NCI-H1694 (cell line): ENCODE results near the gene EML4.
"Not testable (repeated sequence)": the region's sequence is repeated elsewhere in the genome, so short reads cannot be mapped to it uniquely, and the experiment has no call there.

Experiments
- DNase-seq: peaks from one replicate; lab custom pipeline; 2025; lab: John Stamatoyannopoulos, UW

EML4 gene

DNA sequence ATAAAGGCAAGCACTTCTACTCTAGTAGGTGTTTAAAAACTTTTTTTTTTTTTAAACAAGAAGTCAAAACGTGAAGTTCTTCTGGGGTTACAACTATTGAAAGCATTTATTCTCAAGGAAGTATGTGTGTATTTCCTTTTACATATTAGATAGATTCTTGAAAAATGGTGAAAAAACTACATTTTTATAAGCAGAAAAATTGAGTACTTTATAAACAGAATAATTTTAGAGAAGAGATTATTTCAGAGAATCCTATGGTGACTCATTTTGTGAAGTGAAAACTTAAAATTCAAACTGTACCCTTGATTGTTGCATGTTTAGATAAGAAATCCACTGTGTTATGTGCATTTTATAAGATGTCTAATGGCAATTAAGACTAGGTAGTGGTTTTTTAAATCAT lies 2.9 kb downstream of the EML4 start:
- no peak for DNase-seq

DNA sequence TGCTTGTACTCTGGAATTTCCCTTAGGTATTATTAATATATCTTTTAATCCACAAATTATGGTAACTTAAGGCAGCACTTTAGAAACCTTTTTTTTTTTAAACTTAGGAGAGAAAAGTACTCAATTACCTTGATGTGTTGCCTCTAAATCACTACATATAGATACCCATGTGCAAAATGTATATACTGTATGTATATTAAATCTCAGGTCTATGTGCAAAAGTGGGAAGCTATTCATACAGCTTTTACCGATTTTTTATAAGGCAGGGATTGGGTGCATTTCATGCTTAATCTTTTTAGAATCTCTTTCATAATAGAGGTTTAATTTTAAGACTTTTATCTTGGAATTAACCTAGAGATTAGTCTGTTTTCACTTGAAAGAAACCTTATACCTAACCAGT lies 3.4 kb downstream of the EML4 start:
- no peak for DNase-seq

DNA sequence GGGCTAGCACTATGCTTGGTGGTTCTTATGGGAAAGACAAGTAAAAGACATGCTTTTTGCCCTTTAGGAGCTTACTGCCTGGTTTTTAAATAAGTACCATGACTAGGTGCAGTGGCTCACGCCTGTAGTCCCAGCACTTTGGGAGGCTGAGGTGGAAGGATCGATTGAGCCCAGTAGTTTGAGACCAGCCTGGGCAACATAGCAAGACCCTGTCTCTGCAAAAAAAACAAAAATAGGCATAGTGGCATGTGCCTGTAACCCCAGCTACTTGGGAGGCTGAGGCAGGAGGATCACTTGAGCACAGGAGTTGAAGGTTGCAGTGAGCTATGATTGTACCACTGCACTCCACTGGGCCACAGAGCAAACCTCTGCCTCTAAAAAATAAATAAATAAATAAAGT lies 4.3 kb downstream of the EML4 start:
- not testable (repeated sequence) for DNase-seq

DNA sequence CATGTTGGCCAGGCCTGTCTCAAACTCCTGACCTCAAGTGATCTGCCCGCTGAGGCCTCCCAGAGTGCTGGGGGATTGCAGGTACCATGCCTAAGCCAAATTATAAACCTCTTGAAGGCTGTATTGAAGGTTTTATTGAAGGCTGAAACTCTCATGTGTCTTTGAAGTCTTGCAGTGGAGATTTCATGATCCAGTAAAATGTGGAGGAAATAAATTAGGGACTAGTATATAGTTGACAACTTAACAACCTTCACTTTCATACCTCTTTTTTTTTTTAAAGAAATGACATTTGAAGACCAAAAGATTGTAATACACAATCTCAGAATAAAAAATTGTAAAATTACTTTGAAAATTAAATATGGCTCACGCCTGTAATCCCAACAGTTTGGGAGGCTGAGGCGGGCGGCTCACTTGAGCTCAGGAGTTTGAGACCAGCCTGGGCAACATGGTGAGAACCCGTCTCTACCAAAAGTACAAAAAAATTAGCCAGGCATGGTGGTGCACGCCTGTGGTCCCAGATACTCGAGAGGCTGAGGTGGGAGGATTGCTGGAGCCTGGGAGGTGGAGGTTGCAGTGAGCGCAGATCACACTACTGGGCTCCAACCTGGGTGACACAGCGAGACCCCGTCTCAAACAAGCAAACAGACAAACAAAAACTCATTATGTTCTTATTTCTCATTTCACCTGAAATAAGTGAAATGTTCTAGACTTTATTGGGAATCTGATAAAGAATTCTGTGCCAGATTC lies 8.0 kb downstream of the EML4 start:
- DNase-seq = no peak

DNA sequence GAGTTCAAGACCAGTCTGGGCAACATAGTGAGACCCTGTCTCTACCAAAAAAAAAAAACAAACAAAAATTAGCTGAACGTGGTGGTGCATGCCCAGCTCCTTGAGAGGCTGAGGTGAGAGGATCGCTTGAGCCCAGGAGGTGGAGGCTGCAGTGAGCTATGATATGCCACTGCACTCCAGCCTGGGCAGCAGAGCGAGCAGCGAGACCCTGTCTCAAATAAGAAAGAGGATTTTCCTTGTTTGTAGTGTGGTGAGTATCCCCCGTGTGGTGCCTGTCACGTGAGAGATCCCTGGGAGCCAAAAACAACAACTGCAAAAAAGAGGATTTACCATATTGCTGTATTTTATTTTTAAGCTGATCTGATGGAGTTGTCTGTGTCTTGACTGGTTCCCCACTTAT lies 9.2 kb downstream of the EML4 start:
- DNase-seq = no peak

DNA sequence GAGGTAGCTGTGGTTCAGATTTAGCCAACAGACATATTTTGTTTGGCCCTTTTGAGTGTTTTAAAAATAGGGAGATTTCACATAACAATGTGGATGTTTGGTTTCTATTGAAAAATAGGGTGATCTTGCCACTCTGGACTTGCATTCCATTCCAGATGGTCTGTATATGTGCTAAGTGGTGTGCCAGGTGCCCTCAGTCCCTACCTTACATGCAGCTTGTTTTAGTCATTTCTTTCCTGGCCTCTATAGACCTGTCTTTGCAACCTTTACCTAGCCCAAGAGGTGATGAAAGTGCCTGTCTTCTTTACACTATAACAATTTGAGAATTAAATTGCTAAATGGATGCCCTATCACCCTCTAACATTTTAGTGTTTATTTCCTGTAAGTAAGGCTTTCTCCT lies 11.1 kb downstream of the EML4 start:
- DNase-seq = no peak

DNA sequence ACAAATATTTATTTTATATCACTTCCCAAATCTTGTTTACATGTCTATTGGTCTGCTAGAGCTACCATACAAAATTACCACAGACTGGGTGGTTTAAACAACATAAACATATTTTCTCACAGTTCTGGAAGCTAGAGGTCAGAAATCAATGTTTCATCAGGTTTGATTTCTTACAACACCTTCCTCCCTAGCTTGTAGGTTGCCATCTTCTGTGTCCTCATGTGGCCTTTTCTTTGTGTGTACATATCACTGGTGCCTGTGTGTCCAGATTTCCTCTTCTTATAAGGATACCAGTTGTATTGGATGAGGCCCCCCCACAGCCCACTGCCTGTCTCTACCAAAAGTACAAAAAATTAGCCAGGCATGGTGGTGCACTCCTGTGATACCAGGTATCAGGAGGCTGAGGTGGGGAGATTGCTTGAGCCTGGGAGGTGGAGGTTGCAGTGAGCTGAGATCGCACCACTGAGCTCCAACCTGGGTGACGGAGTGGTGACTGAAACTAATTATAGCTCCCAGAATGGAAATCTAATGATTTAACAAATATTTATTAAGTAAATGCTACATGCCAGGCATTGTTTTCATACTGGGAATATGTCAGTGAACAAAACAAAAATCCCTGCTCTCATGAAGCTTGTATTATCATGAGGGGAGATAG lies 13.6 kb downstream of the EML4 start:
- no peak for DNase-seq

DNA sequence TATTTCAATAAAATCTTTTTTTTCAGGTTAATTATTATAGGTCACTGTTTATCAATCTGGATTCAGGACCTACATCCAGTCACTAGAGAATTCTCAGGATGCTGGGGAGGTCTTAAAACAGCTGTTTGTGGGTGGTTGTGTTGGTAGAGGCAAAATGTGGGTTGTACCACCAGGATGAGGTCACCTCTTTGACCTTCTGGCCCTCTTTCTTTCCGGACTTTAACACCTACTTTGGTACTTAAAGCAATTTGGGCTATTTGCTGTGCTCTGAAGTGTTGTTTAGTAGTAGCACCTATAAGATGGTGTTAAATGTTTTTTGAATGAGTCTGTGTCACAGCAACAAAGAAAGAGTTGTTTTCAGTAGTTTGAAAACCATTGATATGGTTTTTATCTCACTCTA lies 14.6 kb downstream of the EML4 start:
- DNase-seq = no peak

DNA sequence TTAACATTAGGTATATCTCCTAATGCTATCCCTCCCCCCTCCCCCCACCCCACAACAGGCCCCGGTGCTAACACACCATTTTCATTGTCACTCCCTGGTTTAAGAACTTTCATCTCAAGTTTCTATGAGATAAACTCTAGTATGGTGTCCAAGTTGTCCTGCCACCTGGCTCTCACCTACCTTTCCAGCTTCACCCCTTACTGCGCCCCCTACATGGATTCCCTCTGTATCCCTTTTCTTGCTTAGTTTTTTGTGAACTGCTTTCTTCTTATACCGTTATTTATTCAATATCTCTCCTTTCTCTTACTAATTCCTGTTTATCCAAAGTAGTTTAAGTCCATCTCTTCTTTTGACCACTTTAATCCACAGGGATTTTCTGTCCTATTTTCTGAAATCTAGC lies 15.2 kb downstream of the EML4 start:
- DNase-seq = no peak

DNA sequence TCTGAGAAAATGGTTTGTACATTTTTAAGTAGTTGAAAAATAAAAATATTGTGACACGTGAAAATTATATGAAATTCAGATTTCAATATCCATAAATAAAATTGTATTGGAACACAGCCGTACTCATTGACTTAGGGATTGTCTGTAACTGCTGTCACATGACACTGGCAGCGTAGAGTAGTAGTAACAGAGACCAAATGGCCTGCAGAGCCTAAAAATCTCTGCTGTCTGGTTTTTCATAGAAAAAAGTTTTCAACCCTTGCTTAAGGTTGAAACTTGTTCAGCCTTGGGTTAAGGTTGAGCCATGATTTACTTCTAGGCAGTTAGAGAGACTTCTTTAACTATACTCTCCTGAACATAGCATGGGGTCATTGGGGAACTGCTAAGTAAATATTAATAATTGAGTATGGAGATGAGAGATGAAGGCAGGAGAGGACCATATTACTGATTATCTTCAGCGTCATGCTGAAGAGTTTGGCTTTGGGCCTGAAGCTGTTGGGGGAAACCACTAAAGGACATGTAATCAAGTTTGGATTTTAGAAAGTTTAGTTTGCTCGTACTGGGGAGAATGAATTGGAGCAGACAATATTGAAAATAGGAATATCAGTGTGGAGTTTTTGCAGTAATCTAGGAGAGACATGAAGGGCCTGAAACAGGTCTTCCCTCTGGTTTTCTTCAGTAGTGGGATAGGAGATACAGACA lies 16.2 kb downstream of the EML4 start:
- no peak for DNase-seq

DNA sequence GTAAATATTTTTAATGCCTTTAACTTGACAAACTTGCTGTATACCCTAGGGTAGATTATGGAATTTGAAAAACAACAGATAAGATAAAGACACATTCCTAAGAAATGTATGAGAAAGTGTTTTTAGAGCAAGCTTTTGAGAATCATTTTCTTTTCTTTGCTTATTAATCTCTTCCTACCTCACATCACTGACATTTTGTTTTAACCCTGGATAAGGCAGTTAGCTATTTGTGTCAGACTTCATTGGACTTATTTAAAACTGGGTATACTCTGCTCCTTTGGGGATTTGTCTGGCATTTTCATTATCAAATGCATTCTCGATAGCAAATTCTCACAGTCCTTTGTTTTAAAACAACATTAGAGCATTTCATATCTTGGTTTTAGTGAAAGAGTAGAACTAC lies 17.2 kb downstream of the EML4 start:
- no peak for DNase-seq

DNA sequence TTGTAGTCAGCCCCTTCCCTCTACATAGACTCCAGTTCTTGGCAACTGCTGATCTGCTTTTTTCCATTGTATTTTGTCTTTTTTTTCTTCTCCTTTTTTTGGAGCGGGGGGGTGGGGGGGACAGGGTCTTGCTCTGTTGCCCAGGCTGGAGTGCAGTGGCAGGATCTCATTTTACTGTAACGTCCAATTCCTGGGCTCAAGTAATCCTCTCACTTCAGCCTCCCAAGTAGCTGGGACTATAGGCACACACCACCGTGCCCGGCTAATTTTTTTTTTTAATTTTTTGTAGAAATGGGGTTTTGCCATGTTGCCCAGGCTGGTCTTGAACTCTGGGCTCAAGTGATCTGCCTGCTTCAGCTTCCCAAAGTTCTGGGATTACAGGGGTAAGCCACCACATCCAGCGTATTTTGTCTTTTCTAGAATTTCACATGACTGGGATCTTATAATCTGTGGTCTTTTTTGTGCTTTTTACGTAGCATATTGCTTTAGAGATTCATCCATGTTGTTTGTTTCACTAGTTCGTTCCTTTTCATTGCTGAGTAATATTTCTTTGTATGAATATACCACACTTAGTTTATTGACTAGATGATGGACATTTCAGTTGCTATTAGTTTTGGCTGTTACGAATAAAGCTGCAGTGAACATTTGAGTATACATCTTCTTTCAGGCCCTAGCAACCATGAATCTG lies 17.9 kb downstream of the EML4 start:
- no peak for DNase-seq

DNA sequence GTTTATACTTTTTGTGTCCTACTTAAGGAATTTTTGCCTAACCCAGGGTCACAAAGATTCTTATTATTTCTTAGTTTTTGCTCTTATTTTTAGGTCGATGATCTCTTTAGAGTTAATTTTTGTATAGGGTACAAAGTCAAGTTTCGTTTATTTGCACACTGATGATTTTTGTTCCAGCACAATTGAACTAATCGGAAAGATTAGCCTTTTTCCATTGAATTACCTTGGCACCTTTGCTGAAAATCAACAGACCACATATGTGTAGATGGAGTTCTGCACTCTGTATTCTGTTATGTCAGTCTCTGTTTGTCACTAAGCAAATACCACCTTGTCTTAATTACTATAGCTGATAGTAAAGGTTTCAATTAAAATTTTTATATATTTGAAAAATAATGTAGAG lies 18.7 kb downstream of the EML4 start:
- DNase-seq = no peak

DNA sequence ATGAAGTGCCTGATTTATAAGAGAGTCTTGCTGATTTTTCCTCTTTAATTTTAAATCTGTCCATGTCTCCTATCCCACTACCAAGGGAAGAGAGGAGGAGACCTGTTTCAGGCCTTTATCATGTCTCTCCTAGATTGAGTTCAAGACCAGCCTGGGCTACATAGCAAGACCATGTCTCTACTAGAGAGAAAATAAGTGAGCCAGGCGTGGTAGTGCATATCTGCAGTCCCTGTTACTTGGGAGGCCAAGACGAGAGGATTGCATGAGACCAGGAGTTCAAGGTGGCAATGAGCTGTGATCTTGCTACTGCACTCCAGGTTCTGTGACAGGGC lies 20.0 kb downstream of the EML4 start:
- no peak for DNase-seq

DNA sequence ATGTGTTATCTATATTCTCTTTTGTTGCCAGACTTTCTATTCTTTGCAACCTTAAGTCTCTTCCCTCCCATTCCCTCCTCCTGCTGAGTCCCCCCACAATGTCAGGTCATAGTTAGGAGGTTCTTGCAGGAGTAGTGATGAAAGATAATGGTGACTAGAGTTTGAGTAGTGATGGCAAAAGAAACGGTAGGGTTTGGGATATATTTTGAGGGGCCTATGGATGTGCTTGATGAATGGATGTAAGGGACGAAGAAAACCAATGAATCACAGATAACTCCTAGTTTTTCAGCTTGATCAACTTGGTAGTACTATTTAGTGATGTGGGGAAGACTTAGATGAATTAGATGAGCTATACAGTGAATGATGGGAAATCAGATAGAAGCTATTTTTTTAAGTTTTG lies 21.0 kb downstream of the EML4 start:
- no peak for DNase-seq

DNA sequence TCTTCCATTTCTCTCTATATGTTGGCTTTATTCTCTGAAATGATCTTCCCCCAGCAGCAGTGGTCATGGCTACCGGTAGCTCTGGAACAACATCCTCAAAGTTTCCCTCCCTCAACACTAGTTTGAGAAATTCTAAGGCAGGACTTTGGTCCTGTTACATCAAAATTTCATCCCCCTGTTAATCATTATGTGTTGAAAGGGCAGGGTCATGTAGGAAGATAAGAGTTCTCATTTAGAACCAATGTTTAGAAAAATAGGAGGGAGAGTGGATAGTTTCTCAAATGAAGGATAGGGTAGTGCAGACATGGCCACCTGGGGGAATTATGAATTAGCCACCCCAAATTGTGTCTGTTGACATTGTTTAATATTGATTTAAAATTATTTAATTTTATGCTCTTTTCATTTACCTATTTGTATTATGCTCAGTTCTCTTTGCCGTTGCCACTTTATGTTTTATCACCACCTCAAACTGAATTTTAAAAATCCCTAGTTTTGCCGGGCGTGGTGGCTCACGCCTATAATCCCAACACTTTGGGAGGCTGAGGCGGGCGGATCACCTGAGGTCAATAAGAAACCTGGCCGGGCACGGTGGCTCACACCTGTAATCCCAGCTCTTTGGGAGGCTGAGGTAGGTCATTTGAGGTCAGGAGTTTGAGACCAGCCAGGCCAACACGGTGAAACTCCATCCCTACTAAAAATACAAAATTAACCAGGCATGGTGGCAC lies 22.3 kb downstream of the EML4 start:
- no peak for DNase-seq

DNA sequence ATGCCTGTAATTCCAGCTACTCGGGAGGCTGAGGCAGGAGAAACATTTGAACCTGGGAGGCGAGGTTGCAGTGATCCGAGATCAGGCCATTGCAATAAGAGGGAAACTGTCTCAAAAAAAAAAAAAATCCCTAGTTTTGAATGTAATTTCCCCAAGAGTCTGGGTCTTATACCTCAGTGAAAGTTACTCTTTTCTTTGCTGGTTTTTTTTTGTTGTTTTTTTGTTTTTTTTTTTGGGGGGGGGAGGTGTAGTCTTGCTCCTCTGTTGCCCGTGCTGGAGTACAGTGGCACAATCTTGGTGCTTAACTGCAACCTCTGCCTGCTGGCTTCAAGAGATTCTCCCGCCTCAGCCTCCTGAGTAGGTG lies 22.8 kb downstream of the EML4 start:
- no peak for DNase-seq

DNA sequence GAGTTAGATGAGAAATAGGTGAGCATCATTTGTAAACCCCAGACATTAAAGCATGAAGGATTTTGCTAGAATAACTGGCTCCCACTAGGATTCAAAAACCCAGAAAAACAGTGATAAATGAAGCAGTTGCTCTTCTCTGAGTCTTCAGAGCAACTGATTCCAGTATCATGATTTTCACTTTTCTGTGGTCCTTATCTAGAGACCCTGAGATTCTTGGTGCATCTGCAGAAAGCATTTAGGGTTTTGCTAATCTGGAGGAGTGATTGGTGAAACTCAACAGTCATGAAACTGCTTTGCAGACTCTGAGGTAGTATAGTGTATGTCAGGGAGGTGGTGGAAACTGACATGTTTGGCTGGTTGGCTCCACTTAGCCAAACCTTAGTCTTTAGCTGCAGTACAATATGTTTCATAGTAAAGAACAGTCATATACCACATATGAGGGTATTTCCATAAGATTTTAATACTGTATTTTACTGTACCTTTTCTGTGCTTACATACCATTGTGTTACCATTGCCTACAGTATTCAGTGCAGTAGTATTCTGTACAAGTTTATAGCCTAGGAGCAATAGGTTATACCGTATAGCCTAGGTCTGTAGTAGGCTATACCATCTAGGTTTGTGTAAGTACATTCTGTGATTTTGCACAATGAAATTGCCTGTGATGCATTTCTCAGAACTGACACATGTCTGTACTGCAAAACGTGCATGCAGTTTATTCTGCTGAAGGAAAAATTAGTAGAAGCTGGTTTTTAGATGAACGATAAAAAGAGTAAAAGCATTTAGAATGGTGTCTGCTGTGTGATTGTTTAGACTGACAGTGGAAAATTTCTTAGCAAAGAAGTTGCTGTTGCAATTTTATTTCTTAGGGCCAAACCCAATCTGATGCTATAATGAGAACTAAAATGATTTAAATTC lies 23.8 kb downstream of the EML4 start:
- no peak for DNase-seq

DNA sequence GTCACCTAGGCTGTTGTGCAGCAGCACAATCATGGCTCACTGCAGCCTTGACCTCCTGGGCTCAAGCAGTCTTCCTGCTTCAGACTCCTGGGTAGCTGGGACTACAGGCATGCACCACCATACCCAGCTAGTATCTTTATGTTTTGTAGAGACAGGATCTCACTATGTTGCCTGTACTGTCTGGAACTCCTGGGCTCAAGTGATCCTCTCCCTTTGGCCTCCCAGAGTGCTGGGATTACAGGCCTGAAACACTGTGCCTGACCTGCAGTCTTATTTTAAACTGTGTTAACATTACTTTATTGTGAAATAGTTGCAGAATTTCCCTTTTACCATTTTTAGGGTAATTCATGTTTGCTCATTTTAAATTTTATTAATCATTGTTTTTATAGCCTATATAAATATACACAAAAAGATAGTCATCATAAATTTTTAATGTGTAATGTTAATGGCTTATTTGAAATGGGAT lies 24.6 kb downstream of the EML4 start:
- no peak for DNase-seq

DNA sequence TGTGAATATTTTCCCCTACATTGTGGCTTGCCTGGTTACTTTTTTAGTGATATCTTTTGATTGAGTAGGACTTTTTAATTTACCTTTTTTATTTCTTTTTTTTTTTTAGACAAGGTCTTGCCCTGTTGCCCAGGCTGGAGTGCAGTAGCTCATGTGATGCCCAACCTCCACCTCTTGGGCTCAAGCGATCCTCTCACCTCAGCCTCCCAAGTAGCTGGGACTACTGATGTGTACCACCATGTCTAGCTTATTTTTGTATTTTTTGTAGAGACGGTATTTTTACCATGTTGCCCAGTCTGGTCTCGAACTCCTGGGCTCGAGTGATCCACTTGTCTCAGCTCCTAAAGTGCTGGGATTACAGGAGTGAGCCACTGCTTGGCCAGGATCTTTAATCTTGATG lies 25.3 kb downstream of the EML4 start:
- no peak for DNase-seq

DNA sequence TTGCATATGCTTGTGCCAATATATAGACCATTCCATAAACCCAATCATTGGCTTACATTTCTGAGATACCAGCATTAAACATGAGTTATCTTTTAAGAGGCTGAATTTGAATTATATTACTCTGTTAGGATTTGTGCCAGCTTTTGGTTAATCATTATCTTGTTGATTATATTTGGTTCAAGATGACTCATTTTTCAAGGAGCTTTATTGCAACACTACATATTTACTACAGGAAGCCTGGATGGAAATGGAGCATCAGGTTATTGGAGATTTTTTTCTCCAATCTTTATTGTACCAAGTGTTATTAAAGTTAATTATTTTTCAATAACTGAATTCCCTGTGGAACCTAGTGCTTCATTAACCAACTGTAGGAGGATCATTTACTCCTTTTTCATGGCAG lies 26.4 kb downstream of the EML4 start:
- DNase-seq = no peak
